Chondrocyte (in vitro differentiated cells): ENCODE data around the gene QSOX2. TPM values are rescaled to one million over a fixed set of nuclear protein-coding genes. Genes with fewer than 3 reads are reported as not detected.

ENCODE experiments used
- DNase-seq: peaks from one replicate; pipeline ENCODE4 v3.0.0; 2021; ENCODE audit warnings: mixed read lengths, low spot score
- H3K27ac Mint-ChIP-seq: one replicate; pipeline ENCODE4 v1.8.0; 2021; ENCODE audit warnings: mild to moderate bottlenecking, moderate library complexity, mixed read lengths; ENCODE audit not compliant: unreplicated experiment
- H3K27me3 Mint-ChIP-seq: 2 replicates; pipeline ENCODE4 v1.8.0; 2021; ENCODE audit warnings: low read depth, mixed read lengths
- H3K36me3 Mint-ChIP-seq: 2 replicates; pipeline ENCODE4 v1.8.0; 2021; ENCODE audit warnings: low read depth, mixed read lengths
- H3K4me1 Mint-ChIP-seq: 2 replicates; pipeline ENCODE4 v1.8.0; 2021; ENCODE audit warnings: low read depth, mild to moderate bottlenecking, mixed read lengths
- H3K4me3 Mint-ChIP-seq: one replicate; pipeline ENCODE4 v1.8.0; 2021; ENCODE audit warnings: mild to moderate bottlenecking, moderate library complexity, mixed read lengths; ENCODE audit not compliant: unreplicated experiment
- H3K9me3 Mint-ChIP-seq: 2 replicates; pipeline ENCODE4 v1.8.0; 2021; ENCODE audit warnings: low read depth, mixed read lengths
- CTCF ChIP-seq: fragments of 200-600 bp; sonication (generic); IDR thresholded peaks from 2 replicates; pipeline ENCODE4 v1.5.0; 2021; ENCODE audit warnings: antibody characterized with exemption, mild to moderate bottlenecking, moderate library complexity
- total RNA-seq: library from RNA; stranded (reverse); gene quantifications from 3 replicates; pipeline ENCODE4 v1.2.1, GENCODE V29; 2021

The QSOX2 gene
- total RNA-seq, 1 donor from 2014 or later = 14.3 TPM

GRCh38 chr9:136204145-136204805, 41.3 kb downstream of the QSOX2 start:
- Mint-ChIP-seq H3K9me3 (no peaks in the 10 kb centered on the region), H3K36me3 (peaks cover 5% of the 10 kb centered on the region), H3K27me3 (peaks cover 24% of the 10 kb centered on the region), H3K4me1 (no peaks in the 10 kb centered on the region), H3K27ac (no peak overlapping the region), H3K4me3 (no peak overlapping the region)
- no peak for TF ChIP-seq CTCF
- no peak for DNase-seq

- H3K9me3 Mint-ChIP-seq = no peaks in the 10 kb centered on the region
- H3K4me1 Mint-ChIP-seq = no peaks in the 10 kb centered on the region
- no peak overlapping the region for H3K27ac Mint-ChIP-seq
- peaks cover 24% of the 10 kb centered on the region for H3K27me3 Mint-ChIP-seq
- no peak overlapping the region for H3K4me3 Mint-ChIP-seq
- peaks cover 3% of the 10 kb centered on the region for H3K36me3 Mint-ChIP-seq
- no peak for TF ChIP-seq CTCF
- no peak for DNase-seq
These were observed 42.0 kb downstream of the QSOX2 start for GRCh38 chr9:136203408-136204144.

GRCh38 chr9:136202454-136203407, 42.9 kb downstream of the QSOX2 start:
- Mint-ChIP-seq H3K27ac (no peak overlapping the region), H3K9me3 (no peaks in the 10 kb centered on the region), H3K36me3 (peaks cover 3% of the 10 kb centered on the region), H3K4me1 (no peaks in the 10 kb centered on the region), H3K27me3 (peaks cover 29% of the 10 kb centered on the region), H3K4me3 (no peak overlapping the region)
- DNase-seq = no peak
- TF ChIP-seq CTCF = no peak

- TF ChIP-seq CTCF = no peak
- Mint-ChIP-seq H3K27me3 (peaks cover 32% of the 10 kb centered on the region), H3K4me1 (no peaks in the 10 kb centered on the region), H3K27ac (no peak overlapping the region), H3K4me3 (no peak overlapping the region), H3K9me3 (no peaks in the 10 kb centered on the region), H3K36me3 (peaks cover 2% of the 10 kb centered on the region)
- DNase-seq = no peak
These were observed 43.8 kb downstream of the QSOX2 start for GRCh38 chr9:136201609-136202453.
